GM18511 (cell line): Measurements from ENCODE around the gene ACTL10.

ENCODE experiments used
- ATAC-seq: cut with Tn5 transposase; IDR thresholded peaks from one replicate; pipeline ENCODE4 v1.9.1; 2021; ENCODE audit warnings: mild to moderate bottlenecking, moderate library complexity; ENCODE audit not compliant: unreplicated experiment

ACTL10 gene

DNA sequence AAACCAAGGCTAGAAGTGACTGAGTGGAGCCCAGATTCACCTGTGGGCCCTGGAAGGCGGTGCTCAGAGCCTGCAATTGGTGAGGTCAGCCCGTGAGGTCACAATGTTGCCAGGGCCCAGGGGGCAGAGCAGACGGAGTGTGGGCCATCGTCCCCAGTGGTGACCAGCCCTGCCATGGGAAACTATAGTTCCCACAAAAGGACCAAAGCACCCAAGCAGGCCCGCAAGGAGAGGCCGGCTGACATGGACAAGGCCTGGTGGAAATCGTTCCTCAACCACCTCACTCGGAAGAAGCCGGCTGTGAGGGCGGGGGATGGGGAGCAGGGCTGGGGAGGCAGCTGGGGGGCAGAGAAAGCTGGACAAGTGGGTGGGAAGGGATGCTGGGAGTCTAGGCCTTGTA lies 4.6 kb upstream of the ACTL10 start, which contains the start of gene C20orf144:
Gene C20orf144, plus strand, starts transcription at position 156 of the 400 bp plus-strand sequence. Its CDS starts 19 bp downstream, at position 175.
- ATAC-seq, result no peak

GRCh38 chr20:33663161-33664084 lies 3.3 kb upstream of the ACTL10 start:
- ATAC-seq, result peak; percentile 45

- ATAC-seq, result no peak
Measured at GRCh38 chr20:33664085-33664761, 2.5 kb upstream of the ACTL10 start.

- ATAC-seq, result no peak
Measured at GRCh38 chr20:33664762-33665144, 2.0 kb upstream of the ACTL10 start.

DNA sequence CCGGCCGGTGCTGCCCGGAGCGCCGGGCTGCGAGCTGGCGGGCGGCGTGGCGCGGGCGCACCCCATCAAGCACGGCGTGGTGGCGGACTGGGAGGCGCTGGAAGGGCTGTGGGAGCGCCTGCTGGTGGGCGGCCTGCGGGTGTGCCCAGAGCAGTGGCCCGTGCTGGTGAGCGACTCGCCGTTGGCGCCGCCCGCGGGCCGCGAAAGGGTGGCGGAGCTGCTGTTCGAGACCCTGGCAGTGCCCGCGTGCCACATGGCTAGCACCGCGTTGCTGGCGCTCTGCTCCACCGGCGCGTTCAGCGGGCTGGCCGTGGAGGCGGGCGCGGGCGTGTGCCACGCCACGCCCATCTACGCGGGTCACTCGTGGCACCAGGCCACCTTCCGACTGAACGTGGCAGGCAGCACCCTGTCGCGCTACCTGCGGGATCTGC lies 517 bp downstream of the ACTL10 start:
- ATAC-seq, result peak; percentile 14

- ATAC-seq, result peak; percentile 37
Measured at GRCh38 chr20:33667676-33668465, 1.1 kb downstream of the ACTL10 start.

DNA sequence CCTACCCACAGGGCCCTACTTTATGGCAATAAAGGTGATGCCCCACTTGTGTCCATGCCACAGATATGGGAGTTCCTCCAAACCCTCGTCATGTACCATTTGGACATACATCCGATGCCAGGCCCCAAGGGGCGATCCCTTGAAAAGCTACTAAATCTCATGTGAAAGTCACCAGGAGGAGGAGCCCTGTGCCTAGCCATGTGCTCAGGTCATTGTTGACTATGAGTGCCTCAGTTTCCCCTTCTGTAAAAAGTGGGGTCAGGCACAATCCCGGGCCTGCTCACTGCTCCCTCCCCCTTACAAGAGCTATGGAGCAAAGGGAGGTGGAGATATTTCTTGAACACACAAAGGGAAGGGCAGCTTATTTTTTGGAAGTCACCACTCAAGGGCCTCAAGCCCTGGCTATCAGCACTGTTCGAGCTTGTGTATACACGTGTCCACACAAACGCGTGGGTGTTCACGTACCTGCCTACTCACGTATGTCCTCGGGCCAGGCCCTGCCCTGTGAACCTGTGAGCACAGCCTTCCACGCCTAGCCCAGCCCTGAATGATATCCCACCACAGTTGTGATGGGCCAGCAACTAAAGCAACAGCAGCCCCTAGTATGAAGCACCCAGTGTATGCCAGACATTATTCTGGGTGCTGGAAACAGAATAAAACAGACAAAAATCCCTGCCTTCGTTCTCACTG lies 1.9 kb downstream of the ACTL10 start:
- ATAC-seq, result no peak

DNA sequence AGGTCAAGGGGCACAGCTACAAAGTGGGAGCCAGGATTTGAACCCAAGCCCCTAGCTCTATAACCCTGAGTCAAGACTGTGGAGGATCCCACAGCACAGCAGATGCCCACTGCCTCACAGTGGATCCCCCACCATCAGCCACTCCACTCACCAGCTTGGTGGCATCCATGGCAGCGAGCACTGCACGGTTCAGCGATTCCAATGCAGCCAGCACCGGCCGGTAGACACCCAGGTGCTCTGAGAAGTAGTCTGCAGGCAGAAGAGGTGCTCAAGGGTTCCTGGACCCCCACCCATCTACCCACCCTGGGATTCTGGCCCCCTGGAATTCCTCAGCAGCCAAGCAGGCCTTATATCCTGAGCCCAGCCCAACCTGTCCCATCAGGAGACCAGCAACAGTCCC lies 2.5 kb downstream of the ACTL10 start:
- no peak for ATAC-seq

- ATAC-seq, result no peak
Measured at GRCh38 chr20:33669873-33670640, 3.3 kb downstream of the ACTL10 start.

DNA sequence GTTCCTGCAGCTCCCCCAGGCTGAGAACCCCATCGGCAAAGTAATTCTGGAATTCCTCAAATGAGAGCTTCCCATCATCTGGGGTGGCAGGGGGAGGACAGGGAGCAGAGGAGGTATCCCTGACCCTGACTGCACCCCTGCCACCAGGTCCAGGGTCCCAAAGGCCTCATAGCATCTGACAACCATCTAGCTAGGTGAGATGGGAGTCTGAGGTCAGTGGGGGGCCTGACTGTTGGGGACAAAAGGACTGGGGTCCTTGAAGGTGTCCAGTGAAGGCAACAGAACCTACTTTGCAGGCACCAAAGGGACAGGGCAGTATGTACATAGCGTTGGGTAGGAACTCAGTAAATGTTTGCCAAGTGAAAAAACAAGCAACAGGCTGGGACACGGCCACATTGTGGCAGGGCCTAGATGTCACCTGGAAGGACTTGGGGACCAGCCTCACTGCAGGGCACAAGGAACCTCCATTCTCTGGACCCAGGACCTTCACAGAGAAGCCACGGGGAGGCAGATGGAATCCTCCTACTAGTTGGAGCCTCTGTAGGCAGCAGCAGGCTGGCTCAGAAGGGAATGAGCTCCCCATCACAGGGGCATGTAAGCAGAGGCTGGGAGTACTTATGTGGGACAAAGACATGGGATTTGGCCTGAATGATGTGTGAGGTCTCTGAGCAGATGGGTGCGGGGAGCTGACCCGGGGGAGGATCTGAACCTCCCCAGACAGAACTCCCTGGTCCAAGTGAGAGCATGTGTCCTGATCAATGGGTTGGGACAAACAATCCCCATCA lies 4.2 kb downstream of the ACTL10 start:
- ATAC-seq, result no peak

GRCh38 chr20:33671573-33672288 lies 5.0 kb downstream of the ACTL10 start:
- no peak for ATAC-seq

DNA sequence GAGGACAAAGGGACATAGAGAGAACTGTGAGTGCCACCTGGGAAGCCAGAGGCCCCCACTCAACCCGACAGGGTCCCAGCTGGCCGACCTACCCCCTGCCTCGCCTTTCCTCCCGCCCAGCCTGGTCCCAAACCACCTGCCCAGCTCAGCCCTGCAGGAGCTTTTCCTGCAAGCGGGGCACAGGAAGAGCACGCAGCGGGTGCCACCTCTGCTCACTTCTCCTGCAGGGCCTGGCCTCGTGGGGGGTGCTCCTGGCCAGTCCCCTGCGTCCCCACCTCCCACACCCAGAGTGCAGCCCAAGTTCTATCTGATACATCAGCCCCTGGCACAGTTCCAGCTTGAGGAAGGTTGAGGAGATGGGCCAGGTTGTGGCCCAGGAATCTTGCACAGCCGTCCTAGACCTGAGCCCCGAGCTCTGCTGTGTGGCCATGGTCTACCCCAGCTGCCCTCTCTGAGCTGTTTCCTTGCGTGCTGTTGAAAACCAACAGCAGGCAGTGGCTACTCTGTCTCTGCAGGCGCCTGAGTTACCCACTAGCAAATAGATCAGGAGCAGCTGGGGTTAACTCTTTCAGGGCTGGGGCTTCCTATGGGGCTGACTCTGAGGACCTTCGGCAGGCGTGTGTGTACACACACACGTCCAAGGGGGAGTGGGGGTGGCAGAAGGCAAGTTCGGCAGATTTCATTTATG lies 5.8 kb downstream of the ACTL10 start:
- ATAC-seq, result no peak

DNA sequence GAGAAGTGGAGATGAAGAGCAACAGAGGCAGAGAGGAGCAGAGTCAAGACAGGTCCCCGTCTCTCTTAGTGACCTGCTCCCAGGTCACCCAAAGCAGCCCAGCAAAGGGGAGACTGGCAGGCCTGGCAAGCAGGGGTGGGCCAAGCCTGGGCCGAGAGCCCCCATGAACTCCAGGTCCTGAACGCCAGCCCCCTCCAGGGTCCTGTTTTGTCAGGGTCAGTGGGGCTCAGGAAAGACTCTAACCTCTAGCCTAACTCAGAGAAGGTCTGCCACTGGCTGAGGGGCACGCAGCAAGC lies 6.3 kb downstream of the ACTL10 start:
- ATAC-seq, result no peak

- peak; percentile 53 for ATAC-seq
Measured at GRCh38 chr20:33673410-33674293, 6.9 kb downstream of the ACTL10 start.

DNA sequence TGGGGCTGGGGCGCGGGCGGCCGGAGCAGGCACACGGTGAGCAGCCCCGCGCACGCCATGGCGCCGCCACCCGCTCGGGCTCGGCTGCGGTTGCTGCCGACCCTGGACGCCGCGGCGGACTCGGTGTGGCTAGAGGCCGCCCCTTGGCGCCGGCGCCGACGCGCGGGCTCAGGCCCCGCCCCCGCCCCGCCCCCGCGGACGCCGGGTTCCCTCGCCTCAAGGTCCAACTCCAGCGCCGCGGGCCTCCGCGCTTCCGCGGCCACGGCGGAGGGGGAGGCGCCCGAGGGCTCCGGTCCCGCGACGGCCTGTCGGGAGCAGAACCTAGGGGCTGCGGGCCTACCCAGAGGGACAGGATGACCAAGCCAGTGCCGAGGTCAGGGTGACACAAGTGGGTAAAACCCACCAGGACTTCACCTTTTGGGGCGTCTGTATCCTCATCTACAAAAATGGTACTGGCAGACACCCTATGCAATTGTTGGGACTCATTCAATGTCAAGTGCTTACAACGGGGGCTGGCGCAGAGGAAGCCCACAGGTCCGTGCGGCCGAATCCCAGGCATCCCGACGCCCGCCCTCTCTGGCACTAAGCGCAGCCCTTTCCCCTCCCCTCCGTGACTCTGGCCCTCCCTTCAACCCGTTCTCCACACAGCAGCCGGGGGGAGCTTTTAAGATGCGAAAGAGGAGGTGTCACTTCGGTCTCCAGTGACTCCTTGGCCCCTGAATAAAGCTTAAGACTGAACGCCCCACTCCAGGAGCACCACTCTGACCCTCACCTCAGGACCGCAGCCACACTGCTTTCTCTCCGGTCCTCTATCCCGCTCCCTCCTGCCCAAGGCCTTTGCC lies 7.8 kb downstream of the ACTL10 start, which contains the start of gene NECAB3:
Gene NECAB3, minus strand, starts transcription at position 135 of the 842 bp plus-strand sequence. Its CDS starts 76 bp downstream, at position 59.
- ATAC-seq, result peak; percentile 75
